K562 (cell line): ENCODE results near the gene TSKS. TPM values are rescaled to one million over a fixed set of nuclear protein-coding genes. Genes with fewer than 3 reads are reported as not detected.

Source experiments
- ATF1 ChIP-seq, 2 experiments: fragments of 450-650 bp in 1 of 2; IDR thresholded peaks; 2 replicates each; pipeline ENCODE4 v1.6.1; 2016; ENCODE audit warnings: missing compliant biosample characterization in 1 of 2, missing genetic modification characterization in 1 of 2
- FOXM1 ChIP-seq, 2 experiments: fragments of 450-650 bp in 1 of 2; sonication (generic) in 1 of 2; formaldehyde crosslinking in 1 of 2; IDR thresholded peaks; 2 replicates each; pipeline versions ENCODE4 v1.6.1 to v1.9.0; 2017 to 2022; ENCODE audit warnings: low read depth in 2 of 2, mild to moderate bottlenecking in 2 of 2, missing genetic modification reagents in 1 of 2, moderate library complexity in 1 of 2
- KLF1 ChIP-seq: fragments of 450-650 bp; IDR thresholded peaks from 2 replicates; pipeline ENCODE4 v1.6.1; 2016; ENCODE audit warnings: missing genetic modification characterization, missing compliant biosample characterization
- KLF16 ChIP-seq: IDR thresholded peaks from 2 replicates; pipeline ENCODE4 v1.6.1; 2016; ENCODE audit warnings: antibody characterized with exemption
- MTA3 ChIP-seq: fragments of 450-650 bp; formaldehyde crosslinking; IDR thresholded peaks from 2 replicates; pipeline ENCODE4 v1.6.1; 2017; ENCODE audit warnings: mild to moderate bottlenecking, borderline replicate concordance
- PYGO2 ChIP-seq: fragments of 450-650 bp; IDR thresholded peaks from 2 replicates; pipeline ENCODE4 v1.6.1; 2016; ENCODE audit warnings: mild to moderate bottlenecking, missing genetic modification characterization, moderate library complexity, missing compliant biosample characterization
- RB1 ChIP-seq: fragments of 450-650 bp; IDR thresholded peaks from 2 replicates; pipeline ENCODE4 v1.6.1; 2017; ENCODE audit warnings: low read depth, mild to moderate bottlenecking
- SMARCA4 ChIP-seq: fragments of 450-650 bp; IDR thresholded peaks from 2 replicates; pipeline ENCODE4 v1.6.1; 2016
- TAF7 ChIP-seq: fragments of 450-650 bp; IDR thresholded peaks from 2 replicates; pipeline ENCODE4 v1.6.1; 2016; ENCODE audit warnings: missing genetic modification characterization, missing compliant biosample characterization
- TCF3 ChIP-seq: sonication (generic); formaldehyde crosslinking; IDR thresholded peaks from 2 replicates; pipeline ENCODE4 v1.4.0; 2020; ENCODE audit warnings: mild to moderate bottlenecking, missing genetic modification reagents
- TRIM28 ChIP-seq: fragments of 450-650 bp; IDR thresholded peaks from 2 replicates; pipeline ENCODE4 v1.6.1; 2017
- YY1 ChIP-seq, 3 experiments: IDR thresholded peaks; 2 replicates each; pipeline ENCODE4 v1.6.1; 2011; ENCODE audit warnings: low read length in 2 of 3, mild to moderate bottlenecking in 2 of 3, moderate library complexity in 2 of 3, borderline replicate concordance in 1 of 3, control low read depth in 1 of 3, low read depth in 1 of 3; ENCODE audit not compliant: insufficient read depth in 3 of 3, insufficient replicate concordance in 2 of 3, control insufficient read depth in 1 of 3, insufficient read length in 1 of 3; ENCODE audit errors: extremely low read depth in 1 of 3
- ZNF507 ChIP-seq: conservative IDR thresholded peaks from 2 replicates; pipeline ENCODE4 v1.6.1; 2017; ENCODE audit warnings: missing genetic modification characterization, missing compliant biosample characterization
- ZNF583 ChIP-seq: fragments of 250-450 bp; sonication (Bioruptor Pico); IDR thresholded peaks from 2 replicates; pipeline ENCODE4 v1.4.0; 2020
- polyA plus RNA-seq, 8 experiments: library from polyadenylated mRNA; depleted of rRNA in 4 of 8; stranded (reverse) in 5 of 8; unstranded in 3 of 8; fragments of >200 nt; fragmentation: Nextera tagmentation in 2 of 8; fragmentation: Illumina TruSeq in 1 of 8; extraction: Ambion mirVana in 2 of 8; extraction: Trizol in 1 of 8; gene quantifications; 2 replicates each; pipeline versions ENCODE4 v1.2.1 to v1.2.3, GENCODE V29; 2011 to 2014; ENCODE audit warnings: inconsistent platforms in 1 of 8, missing spikeins in 1 of 8
- total RNA-seq, 7 experiments: library from RNA; depleted of rRNA in 6 of 7; stranded (reverse); fragments of >200 nt in 6 of 7; fragmentation: Illumina TruSeq in 2 of 7; extraction: Trizol in 2 of 7; gene quantifications; 2 replicates each; pipeline versions ENCODE4 v1.2.1 to v1.2.3, GENCODE V29; 2011 to 2021; ENCODE audit warnings: low replicate concordance in 1 of 7
- TF ChIP-seq, protein P1 (sequence below): fragments of 250-450 bp; sonication (Bioruptor Pico); IDR thresholded peaks from 2 replicates; pipeline ENCODE4 v1.5.0; 2021
- TF ChIP-seq, protein P2 (sequence below), 3 experiments: fragments of 200-800 bp in 1 of 3; sonication (Bioruptor generic) in 1 of 3; sonication (generic) in 1 of 3; formaldehyde crosslinking in 1 of 3; IDR thresholded peaks; 2 replicates each; pipeline versions ENCODE4 v1.6.1 to v1.8.0; 2016 to 2022; ENCODE audit warnings: mild to moderate bottlenecking in 2 of 3, missing compliant biosample characterization in 2 of 3, missing genetic modification characterization in 2 of 3, missing genetic modification reagents in 1 of 3
- TF ChIP-seq, protein P3 (sequence below): fragments of 250-450 bp; sonication (Bioruptor Pico); IDR thresholded peaks from 2 replicates; pipeline ENCODE4 v1.6.1; 2021; ENCODE audit warnings: mild to moderate bottlenecking
- TF ChIP-seq, protein P4 (sequence below): fragments of 450-650 bp; IDR thresholded peaks from 2 replicates; pipeline ENCODE4 v1.6.1; 2018; ENCODE audit not compliant: partially characterized antibody
- TF ChIP-seq, protein P5 (sequence below): fragments of 450-650 bp; conservative IDR thresholded peaks from 2 replicates; pipeline ENCODE4 v1.6.1; 2016; ENCODE audit warnings: missing genetic modification characterization, low read depth, mild to moderate bottlenecking, control low read depth, missing compliant biosample characterization

Gene TSKS
- total and polyA plus RNA-seq, 9 of the 15 experiments (the other 6 are each of a cell fraction or from before 2014, with no cell fraction given) = 0.14 to 4.5 (median 0.80) TPM

DNA sequence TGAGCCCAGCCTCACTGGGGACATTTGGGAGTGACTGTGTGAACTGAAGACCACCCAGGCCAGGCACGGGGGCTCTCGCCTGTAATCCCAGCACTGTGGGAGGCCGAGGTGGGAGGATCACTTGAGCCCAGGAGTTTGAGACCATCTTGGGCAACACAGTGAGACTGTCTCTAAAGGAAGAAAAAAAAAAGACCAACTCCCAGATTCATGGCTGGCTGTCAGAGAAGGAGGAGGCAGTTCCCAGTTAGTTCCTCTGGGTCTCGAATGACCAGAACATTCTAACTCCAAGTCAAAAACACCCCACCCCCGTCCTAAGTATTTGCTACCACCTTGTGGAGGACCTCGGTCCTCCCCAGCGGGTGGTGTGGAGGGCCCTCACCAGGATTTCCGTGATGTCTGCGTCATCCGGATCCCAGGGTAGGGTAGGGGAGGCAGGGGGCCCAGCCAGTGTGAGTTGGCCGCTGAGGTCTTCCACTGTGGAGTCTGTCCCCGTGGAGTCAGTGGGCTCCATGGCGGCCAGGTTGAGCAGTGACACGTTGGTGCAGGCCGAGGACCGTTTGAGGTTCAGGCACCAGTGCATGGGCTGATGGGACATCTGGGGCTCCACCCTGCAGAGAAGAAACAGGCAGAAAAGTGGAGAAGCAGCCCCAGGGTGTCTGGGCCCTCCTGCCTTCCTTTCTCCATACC lies 1.3 kb downstream of the TSKS start (continued):
- TF ChIP-seq, protein P1, sequence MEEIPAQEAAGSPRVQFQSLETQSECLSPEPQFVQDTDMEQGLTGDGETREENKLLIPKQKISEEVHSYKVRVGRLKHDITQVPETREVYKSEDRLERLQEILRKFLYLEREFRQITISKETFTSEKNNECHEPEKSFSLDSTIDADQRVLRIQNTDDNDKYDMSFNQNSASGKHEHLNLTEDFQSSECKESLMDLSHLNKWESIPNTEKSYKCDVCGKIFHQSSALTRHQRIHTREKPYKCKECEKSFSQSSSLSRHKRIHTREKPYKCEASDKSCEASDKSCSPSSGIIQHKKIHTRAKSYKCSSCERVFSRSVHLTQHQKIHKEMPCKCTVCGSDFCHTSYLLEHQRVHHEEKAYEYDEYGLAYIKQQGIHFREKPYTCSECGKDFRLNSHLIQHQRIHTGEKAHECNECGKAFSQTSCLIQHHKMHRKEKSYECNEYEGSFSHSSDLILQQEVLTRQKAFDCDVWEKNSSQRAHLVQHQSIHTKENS (CRISPR knock-in tag) = no peak
- TF ChIP-seq PYGO2 (tag) = no peak
- 0 out of 2 replicates have a peak, but pooled peaks have one; percentile 29 for TF ChIP-seq TCF3 (CRISPR knock-in tag)
- peak; percentile 77 for TF ChIP-seq SMARCA4
- no peak for TF ChIP-seq ATF1 (CRISPR knock-in tag; IDR thresholded peaks at IDR 0.05)
- TF ChIP-seq ATF1 (tag; IDR thresholded peaks at IDR 0.05) = peak; percentile 83
- no peak for TF ChIP-seq ZNF583 (CRISPR knock-in tag)
- peak; percentile 75; the same call in 1 of the 2 replicates for TF ChIP-seq RB1
- TF ChIP-seq, protein P2, sequence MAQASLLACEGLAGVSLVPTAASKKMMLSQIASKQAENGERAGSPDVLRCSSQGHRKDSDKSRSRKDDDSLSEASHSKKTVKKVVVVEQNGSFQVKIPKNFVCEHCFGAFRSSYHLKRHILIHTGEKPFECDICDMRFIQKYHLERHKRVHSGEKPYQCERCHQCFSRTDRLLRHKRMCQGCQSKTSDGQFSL (CRISPR knock-in tag; IDR thresholded peaks at IDR 0.05) = no peak
- TF ChIP-seq, protein P2 (tag; IDR thresholded peaks at IDR 0.05) = no peak
- 0 out of 2 replicates have a peak, but pooled peaks have one; percentile 7 for TF ChIP-seq KLF16
- peak in 1 of 3 experiments; percentile 57 for TF ChIP-seq YY1 (IDR thresholded peaks at IDR 0.05; ENCODE audit: borderline replicate concordance in 1 of 3, control insufficient read depth in 1 of 3, extremely low read depth in 1 of 3, insufficient read depth in 3 of 3, insufficient read length in 1 of 3, insufficient replicate concordance in 2 of 3, low read depth in 1 of 3, low read length in 2 of 3)
- TF ChIP-seq, protein P3, sequence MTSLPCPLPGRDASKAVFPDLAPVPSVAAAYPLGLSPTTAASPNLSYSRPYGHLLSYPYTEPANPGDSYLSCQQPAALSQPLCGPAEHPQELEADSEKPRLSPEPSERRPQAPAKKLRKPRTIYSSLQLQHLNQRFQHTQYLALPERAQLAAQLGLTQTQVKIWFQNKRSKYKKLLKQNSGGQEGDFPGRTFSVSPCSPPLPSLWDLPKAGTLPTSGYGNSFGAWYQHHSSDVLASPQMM = no peak
- TF ChIP-seq ZNF507 (tag) = no peak
- no peak for TF ChIP-seq TAF7 (tag)
- no peak for TF ChIP-seq KLF1
- TF ChIP-seq, protein P4, sequence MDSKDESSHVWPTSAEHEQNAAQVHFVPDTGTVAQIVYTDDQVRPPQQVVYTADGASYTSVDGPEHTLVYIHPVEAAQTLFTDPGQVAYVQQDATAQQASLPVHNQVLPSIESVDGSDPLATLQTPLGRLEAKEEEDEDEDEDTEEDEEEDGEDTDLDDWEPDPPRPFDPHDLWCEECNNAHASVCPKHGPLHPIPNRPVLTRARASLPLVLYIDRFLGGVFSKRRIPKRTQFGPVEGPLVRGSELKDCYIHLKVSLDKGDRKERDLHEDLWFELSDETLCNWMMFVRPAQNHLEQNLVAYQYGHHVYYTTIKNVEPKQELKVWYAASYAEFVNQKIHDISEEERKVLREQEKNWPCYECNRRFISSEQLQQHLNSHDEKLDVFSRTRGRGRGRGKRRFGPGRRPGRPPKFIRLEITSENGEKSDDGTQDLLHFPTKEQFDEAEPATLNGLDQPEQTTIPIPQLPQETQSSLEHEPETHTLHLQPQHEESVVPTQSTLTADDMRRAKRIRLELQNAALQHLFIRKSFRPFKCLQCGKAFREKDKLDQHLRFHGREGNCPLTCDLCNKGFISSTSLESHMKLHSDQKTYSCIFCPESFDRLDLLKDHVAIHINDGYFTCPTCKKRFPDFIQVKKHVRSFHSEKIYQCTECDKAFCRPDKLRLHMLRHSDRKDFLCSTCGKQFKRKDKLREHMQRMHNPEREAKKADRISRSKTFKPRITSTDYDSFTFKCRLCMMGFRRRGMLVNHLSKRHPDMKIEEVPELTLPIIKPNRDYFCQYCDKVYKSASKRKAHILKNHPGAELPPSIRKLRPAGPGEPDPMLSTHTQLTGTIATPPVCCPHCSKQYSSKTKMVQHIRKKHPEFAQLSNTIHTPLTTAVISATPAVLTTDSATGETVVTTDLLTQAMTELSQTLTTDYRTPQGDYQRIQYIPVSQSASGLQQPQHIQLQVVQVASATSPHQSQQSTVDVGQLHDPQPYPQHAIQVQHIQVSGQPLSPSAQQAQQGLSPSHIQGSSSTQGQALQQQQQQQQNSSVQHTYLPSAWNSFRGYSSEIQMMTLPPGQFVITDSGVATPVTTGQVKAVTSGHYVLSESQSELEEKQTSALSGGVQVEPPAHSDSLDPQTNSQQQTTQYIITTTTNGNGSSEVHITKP = peak; percentile 72
- TF ChIP-seq, protein P5, sequence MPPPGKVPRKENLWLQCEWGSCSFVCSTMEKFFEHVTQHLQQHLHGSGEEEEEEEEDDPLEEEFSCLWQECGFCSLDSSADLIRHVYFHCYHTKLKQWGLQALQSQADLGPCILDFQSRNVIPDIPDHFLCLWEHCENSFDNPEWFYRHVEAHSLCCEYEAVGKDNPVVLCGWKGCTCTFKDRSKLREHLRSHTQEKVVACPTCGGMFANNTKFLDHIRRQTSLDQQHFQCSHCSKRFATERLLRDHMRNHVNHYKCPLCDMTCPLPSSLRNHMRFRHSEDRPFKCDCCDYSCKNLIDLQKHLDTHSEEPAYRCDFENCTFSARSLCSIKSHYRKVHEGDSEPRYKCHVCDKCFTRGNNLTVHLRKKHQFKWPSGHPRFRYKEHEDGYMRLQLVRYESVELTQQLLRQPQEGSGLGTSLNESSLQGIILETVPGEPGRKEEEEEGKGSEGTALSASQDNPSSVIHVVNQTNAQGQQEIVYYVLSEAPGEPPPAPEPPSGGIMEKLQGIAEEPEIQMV (tag) = no peak
- no peak for TF ChIP-seq FOXM1 (IDR thresholded peaks at IDR 0.05; ENCODE audit: low read depth)
- no peak for TF ChIP-seq FOXM1 (CRISPR knock-in tag; IDR thresholded peaks at IDR 0.05; ENCODE audit: low read depth)
- TF ChIP-seq MTA3 = peak; percentile 67; the same call in 1 of the 2 replicates
- no peak for TF ChIP-seq TRIM28
